ENCODE data around the gene NRDC.

Gene NRDC, protein sequence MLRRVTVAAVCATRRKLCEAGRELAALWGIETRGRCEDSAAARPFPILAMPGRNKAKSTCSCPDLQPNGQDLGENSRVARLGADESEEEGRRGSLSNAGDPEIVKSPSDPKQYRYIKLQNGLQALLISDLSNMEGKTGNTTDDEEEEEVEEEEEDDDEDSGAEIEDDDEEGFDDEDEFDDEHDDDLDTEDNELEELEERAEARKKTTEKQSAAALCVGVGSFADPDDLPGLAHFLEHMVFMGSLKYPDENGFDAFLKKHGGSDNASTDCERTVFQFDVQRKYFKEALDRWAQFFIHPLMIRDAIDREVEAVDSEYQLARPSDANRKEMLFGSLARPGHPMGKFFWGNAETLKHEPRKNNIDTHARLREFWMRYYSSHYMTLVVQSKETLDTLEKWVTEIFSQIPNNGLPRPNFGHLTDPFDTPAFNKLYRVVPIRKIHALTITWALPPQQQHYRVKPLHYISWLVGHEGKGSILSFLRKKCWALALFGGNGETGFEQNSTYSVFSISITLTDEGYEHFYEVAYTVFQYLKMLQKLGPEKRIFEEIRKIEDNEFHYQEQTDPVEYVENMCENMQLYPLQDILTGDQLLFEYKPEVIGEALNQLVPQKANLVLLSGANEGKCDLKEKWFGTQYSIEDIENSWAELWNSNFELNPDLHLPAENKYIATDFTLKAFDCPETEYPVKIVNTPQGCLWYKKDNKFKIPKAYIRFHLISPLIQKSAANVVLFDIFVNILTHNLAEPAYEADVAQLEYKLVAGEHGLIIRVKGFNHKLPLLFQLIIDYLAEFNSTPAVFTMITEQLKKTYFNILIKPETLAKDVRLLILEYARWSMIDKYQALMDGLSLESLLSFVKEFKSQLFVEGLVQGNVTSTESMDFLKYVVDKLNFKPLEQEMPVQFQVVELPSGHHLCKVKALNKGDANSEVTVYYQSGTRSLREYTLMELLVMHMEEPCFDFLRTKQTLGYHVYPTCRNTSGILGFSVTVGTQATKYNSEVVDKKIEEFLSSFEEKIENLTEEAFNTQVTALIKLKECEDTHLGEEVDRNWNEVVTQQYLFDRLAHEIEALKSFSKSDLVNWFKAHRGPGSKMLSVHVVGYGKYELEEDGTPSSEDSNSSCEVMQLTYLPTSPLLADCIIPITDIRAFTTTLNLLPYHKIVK

GRCh38 chr1:51878616-51879336 lies at the start of gene NRDC:
TSS of gene NRDC (minus strand) at chr1:51878727. CDS start at chr1:51878615, 112 bp downstream.
- H3K9me3 Mint-ChIP-seq: no peaks in the 10 kb centered on the region
- peaks cover 16% of the 10 kb centered on the region for H3K36me3 Mint-ChIP-seq
- peak; percentile 95 to 99 for DNase-seq (ENCODE audit: low spot score in 2 of 2)
- H3K4me3 Mint-ChIP-seq: no peak within 1 kb of the TSS
- H3K4me1 Mint-ChIP-seq: peaks cover 19% of the 10 kb centered on the region
- peak; percentile 97 for ATAC-seq
- H3K27ac Mint-ChIP-seq: no peak within 1 kb of the TSS

GRCh38 chr1:51927029-51927428 lies 48.5 kb upstream of the NRDC start:
- DNase-seq (ENCODE audit: low spot score in 2 of 2) (no peak), ATAC-seq (no peak)
- Mint-ChIP-seq H3K27ac (no peak overlapping the region), H3K9me3 (no peaks in the 10 kb centered on the region), H3K36me3 (no peaks in the 10 kb centered on the region), H3K4me1 (no peaks in the 10 kb centered on the region), H3K4me3 (no peak overlapping the region)

DNA sequence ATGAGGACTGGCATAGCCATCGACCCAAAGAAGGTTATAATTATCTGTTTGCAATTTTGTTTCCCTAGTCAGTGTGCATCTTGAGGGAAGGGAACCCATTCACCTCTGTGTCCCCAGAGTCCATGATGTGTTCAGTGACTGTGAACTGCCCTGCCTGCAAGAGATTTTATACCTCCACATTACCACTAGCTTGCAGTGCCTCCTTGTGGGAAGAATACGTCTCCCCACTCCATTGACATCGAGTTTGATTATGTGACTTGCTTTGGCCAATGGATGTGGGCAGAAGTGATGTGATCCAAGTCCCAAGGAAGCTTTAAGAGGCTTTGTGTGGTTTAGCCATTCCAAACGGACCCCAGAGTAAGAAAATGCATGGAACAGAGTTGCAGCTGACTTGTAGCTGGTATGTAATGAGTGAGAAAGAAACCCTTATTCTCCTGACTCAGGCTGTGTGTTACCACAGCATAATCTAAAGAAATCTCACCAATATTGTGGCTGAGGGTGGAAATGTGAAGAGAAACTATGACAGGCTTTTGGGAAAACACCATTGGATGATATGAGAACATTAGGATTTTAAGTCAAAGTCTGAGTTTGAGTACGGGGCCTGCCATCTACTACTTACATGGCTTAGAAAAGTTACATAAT lies 47.8 kb upstream of the NRDC start:
- ATAC-seq: peak; percentile 76

DNA sequence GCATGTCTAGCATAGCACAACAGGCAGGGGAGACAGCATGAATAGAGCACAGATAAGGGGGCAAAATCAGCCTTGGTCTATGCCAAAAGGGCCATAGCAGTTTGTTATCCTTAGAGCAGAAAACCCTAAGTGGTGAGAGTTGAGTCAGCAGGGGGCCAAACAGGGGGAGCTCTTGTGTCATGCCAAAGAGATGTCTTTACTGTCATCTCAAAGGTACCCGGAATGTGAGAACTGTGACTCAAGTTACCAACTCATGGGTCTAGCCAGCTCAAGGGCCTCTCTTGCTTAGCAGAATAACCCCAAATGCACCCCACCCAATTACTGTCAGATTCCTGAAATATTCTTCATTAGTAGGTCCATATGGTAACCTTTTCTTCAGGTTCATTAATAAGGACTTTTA lies 45.9 kb upstream of the NRDC start:
- no peaks in the 10 kb centered on the region for H3K36me3 Mint-ChIP-seq
- H3K27ac Mint-ChIP-seq: no peak overlapping the region
- no peaks in the 10 kb centered on the region for H3K4me1 Mint-ChIP-seq
- no peaks in the 10 kb centered on the region for H3K9me3 Mint-ChIP-seq
- ATAC-seq (peak; percentile 91), DNase-seq (ENCODE audit: low spot score in 2 of 2) (peak; percentile 5 to 62)
- H3K4me3 Mint-ChIP-seq: no peak overlapping the region

More for the DNA sequence above, 47.8 kb upstream of the NRDC start:
- no peaks in the 10 kb centered on the region for H3K36me3 Mint-ChIP-seq
- no peaks in the 10 kb centered on the region for H3K4me1 Mint-ChIP-seq
- H3K4me3 Mint-ChIP-seq: no peak overlapping the region
- H3K9me3 Mint-ChIP-seq: no peaks in the 10 kb centered on the region
- no peak for DNase-seq (ENCODE audit: low spot score in 2 of 2)
- H3K27ac Mint-ChIP-seq: no peak overlapping the region

DNA sequence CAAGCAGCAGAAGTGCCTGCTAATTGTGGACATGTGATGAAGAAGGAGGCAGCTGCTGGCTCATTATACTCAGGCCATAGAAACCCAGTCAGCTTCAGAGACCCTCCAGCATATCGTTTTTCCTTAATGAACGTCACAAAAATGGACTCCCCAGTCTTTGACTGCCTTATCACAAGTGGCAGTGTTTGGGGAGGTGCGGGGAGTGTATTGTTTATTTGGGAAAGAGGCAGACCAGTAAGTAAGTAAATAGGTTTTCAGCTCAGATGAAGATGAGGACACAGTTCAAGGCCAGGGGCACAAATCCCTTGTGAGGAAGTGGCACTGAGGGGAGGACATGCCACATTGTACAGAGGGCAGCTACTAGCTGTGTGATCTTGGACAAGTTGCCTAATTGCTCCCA lies 43.5 kb upstream of the NRDC start:
- H3K4me3 Mint-ChIP-seq: no peak overlapping the region
- H3K27ac Mint-ChIP-seq: peak overlapping the region; percentile 60
- no peaks in the 10 kb centered on the region for H3K4me1 Mint-ChIP-seq
- DNase-seq (ENCODE audit: low spot score in 2 of 2): no peak
- no peaks in the 10 kb centered on the region for H3K36me3 Mint-ChIP-seq
- no peaks in the 10 kb centered on the region for H3K9me3 Mint-ChIP-seq
- no peak for ATAC-seq

DNA sequence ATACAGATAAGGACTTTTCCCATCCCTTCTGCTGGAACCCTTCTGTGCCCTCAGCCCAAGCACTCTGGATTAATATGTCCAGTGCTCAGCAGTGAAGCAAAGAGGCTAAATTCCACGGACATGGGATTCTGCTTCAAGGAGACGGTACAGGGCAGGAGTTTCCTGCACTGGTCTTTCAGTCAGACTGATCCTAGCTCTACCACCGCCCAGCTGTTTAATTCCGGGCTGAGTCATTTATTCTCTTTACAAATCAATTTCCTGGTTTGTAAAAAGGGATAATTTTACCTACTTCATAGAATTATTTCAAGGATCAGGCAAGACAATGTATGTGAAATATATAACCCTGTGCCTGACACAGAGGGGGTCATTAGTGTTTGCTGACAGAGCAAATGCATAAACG lies 41.6 kb upstream of the NRDC start:
- ATAC-seq: no peak
- no peak overlapping the region for H3K4me3 Mint-ChIP-seq
- DNase-seq (ENCODE audit: low spot score in 2 of 2): no peak
- H3K27ac Mint-ChIP-seq: no peak overlapping the region
- H3K36me3 Mint-ChIP-seq: no peaks in the 10 kb centered on the region
- no peaks in the 10 kb centered on the region for H3K4me1 Mint-ChIP-seq
- no peaks in the 10 kb centered on the region for H3K9me3 Mint-ChIP-seq

- Mint-ChIP-seq H3K4me1 (no peaks in the 10 kb centered on the region), H3K36me3 (no peaks in the 10 kb centered on the region), H3K9me3 (no peaks in the 10 kb centered on the region), H3K4me3 (no peak overlapping the region), H3K27ac (no peak overlapping the region)
- ATAC-seq (no peak), DNase-seq (ENCODE audit: low spot score in 2 of 2) (no peak)
These were observed 41.2 kb upstream of the NRDC start for GRCh38 chr1:51919684-51920083.

GRCh38 chr1:51916587-51917405 lies 38.3 kb upstream of the NRDC start:
- Mint-ChIP-seq H3K4me3 (no peak overlapping the region), H3K9me3 (no peaks in the 10 kb centered on the region), H3K36me3 (no peaks in the 10 kb centered on the region), H3K27ac (no peak overlapping the region), H3K4me1 (no peaks in the 10 kb centered on the region)
- DNase-seq (ENCODE audit: low spot score in 2 of 2) (no peak), ATAC-seq (no peak)

DNA sequence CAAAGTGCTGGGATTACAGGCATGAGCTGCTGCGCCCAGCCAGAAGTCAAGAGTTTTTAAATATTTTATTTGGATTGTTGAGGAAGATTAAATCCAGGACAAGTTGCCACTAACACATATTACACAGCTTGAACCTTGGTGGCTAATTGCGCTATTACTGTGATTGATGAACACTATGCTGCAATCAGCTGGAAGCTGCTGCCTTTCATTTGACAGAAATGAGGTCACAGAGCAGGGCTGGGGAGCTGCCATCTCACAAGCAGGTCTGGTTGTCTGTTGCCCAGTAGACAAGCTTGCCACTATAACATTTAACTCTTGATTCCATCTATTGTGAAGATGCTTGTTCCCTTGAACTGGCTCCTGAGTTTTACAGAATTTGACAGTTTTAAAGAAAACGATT lies 37.4 kb upstream of the NRDC start:
- no peaks in the 10 kb centered on the region for H3K36me3 Mint-ChIP-seq
- H3K9me3 Mint-ChIP-seq: no peaks in the 10 kb centered on the region
- H3K27ac Mint-ChIP-seq: no peak overlapping the region
- ATAC-seq (no peak), DNase-seq (ENCODE audit: low spot score in 2 of 2) (no peak)
- H3K4me3 Mint-ChIP-seq: no peak overlapping the region
- no peaks in the 10 kb centered on the region for H3K4me1 Mint-ChIP-seq

GRCh38 chr1:51912881-51913280 lies 34.4 kb upstream of the NRDC start:
- Mint-ChIP-seq H3K4me1 (no peaks in the 10 kb centered on the region), H3K9me3 (no peaks in the 10 kb centered on the region), H3K36me3 (no peaks in the 10 kb centered on the region), H3K4me3 (no peak overlapping the region), H3K27ac (no peak overlapping the region)
- DNase-seq (ENCODE audit: low spot score in 2 of 2) (no peak), ATAC-seq (no peak)

- Mint-ChIP-seq H3K36me3 (no peaks in the 10 kb centered on the region), H3K4me3 (no peak overlapping the region), H3K9me3 (peaks cover 3% of the 10 kb centered on the region), H3K27ac (no peak overlapping the region), H3K4me1 (peaks cover 6% of the 10 kb centered on the region)
- ATAC-seq (no peak), DNase-seq (ENCODE audit: low spot score in 2 of 2) (no peak)
These were observed 31.9 kb upstream of the NRDC start for GRCh38 chr1:51910221-51911000.

DNA sequence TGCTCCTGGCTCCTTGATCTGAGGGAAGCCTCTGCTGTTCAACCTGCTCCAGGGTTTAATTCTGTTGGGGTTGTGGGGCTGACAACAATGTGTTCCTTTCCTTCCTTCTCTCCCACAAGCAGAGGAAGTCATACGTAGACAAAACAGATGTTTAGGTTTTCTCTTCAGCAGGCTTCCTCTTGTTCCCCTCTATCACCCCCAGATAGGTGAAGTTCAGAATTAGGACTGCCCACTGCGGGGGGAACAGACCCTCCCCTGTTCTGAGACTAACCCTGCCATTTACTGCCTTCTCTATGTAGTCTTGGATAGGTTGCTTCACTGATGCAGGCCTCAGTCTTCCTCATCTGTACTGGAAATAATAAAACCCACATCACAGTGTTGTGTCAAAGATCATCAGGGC lies 30.0 kb upstream of the NRDC start:
- H3K27ac Mint-ChIP-seq: no peak overlapping the region

GRCh38 chr1:51907079-51907702 lies 28.7 kb upstream of the NRDC start:
- no peaks in the 10 kb centered on the region for H3K36me3 Mint-ChIP-seq
- peak overlapping the region; percentile 69 for H3K27ac Mint-ChIP-seq
- peaks cover 3% of the 10 kb centered on the region for H3K9me3 Mint-ChIP-seq
- DNase-seq (ENCODE audit: low spot score in 2 of 2) (no peak), ATAC-seq (no peak)
- H3K4me1 Mint-ChIP-seq: peaks cover 6% of the 10 kb centered on the region
- H3K4me3 Mint-ChIP-seq: no peak overlapping the region

More for the DNA sequence above, 30.0 kb upstream of the NRDC start:
- no peaks in the 10 kb centered on the region for H3K36me3 Mint-ChIP-seq
- DNase-seq (ENCODE audit: low spot score in 2 of 2) (no peak), ATAC-seq (no peak)
- H3K4me1 Mint-ChIP-seq: peaks cover 6% of the 10 kb centered on the region
- no peak overlapping the region for H3K4me3 Mint-ChIP-seq
- H3K9me3 Mint-ChIP-seq: peaks cover 3% of the 10 kb centered on the region
